ENCODE measurements around the gene NUP188. TPM values are rescaled to one million over a fixed set of nuclear protein-coding genes. Genes with fewer than 3 reads are reported as not detected.

NUP188 gene
- total and polyA plus RNA-seq, 10 of the 15 experiments (the other 5 are each of a cell fraction or from before 2014, with no cell fraction given) = 1.4 to 73.7 (median 48.9) TPM

GRCh38 chr9:129011761-129012181, 64.3 kb downstream of the NUP188 start:
- intact Hi-C loops (cut with micrococcal nuclease; ENCODE audit: unreplicated experiment) (no loop called here), in situ Hi-C loops (cut with MboI) (no loop called here)
- Histone ChIP-seq H3K4me1 (ENCODE audit: control insufficient read depth, insufficient read depth, low read length) (no peaks in the 10 kb centered on the region), H2AFZ (ENCODE audit: control insufficient read depth, low read depth, low read length) (no peak overlapping the region), H3K27ac (ENCODE audit: control insufficient read depth, insufficient read depth) (no peak overlapping the region), H3K79me2 (ENCODE audit: control insufficient read depth, insufficient read depth, low read length) (no peaks in the 10 kb centered on the region), H3K4me2 (ENCODE audit: control insufficient read depth, insufficient read depth) (no peak overlapping the region), H3K9me3 (replicated peaks; ENCODE audit: control insufficient read depth, insufficient read depth, low read length) (no peaks in the 10 kb centered on the region), H3K4me3 (no peak overlapping the region), H3K9ac (ENCODE audit: control insufficient read depth, insufficient read depth, low read length) (no peak overlapping the region), H3K36me3 (ENCODE audit: control insufficient read depth in 2 of 2, insufficient read depth in 2 of 2, low read length in 1 of 2) (peaks cover 7 to 16% of the 10 kb centered on the region in 2 experiments), H4K20me1 (ENCODE audit: control insufficient read depth, insufficient read depth) (no peaks in the 10 kb centered on the region), H3K27me3 (replicated peaks in 1 of 2; ENCODE audit: control insufficient read depth in 2 of 2, insufficient read depth in 2 of 2, low read length in 1 of 2) (no peaks in the 10 kb centered on the region)
- ChIA-PET RAD21 (ENCODE audit: unreplicated experiment) (no interaction called here), POLR2A (no interaction called here), CTCF (interaction anchor here (0.5 kb wide), 1 partner anchor 9 kb away, joined by 3 read pairs; no protein-coding TSS in a partner anchor), SMC1A (ENCODE audit: uncharacterized antibody, unreplicated experiment) (no interaction called here)
- FAIRE-seq = no peak
- BruUV-seq (replicated peaks) = no TSS peak
- 91% methylated on average over 11 of the region's 11 CpGs for WGBS (ENCODE audit: insufficient coverage, insufficient replicate concordance, low lambda C conversion rate, missing lambda C conversion rate)
- no peak for ATAC-seq
- TF ChIP-seq PBX3 (IDR thresholded peaks at IDR 0.05; ENCODE audit: insufficient replicate concordance, low read depth, low read length) = no peak
- TF ChIP-seq POU2F2 (IDR thresholded peaks at IDR 0.05; ENCODE audit: borderline replicate concordance, low read depth, low read length) = no peak
- no peak for TF ChIP-seq YBX1 (IDR thresholded peaks at IDR 0.05)
- no peak for TF ChIP-seq BMI1 (IDR thresholded peaks at IDR 0.05; ENCODE audit: borderline replicate concordance)
- no peak for TF ChIP-seq FOXK2 (IDR thresholded peaks at IDR 0.05)
- no peak for TF ChIP-seq CEBPZ (IDR thresholded peaks at IDR 0.05; ENCODE audit: low read depth, low read length)
- no peak for TF ChIP-seq MEF2A (IDR thresholded peaks at IDR 0.05; ENCODE audit: insufficient read depth, low read depth, low read length)
- TF ChIP-seq NR2F1 (conservative IDR thresholded peaks at IDR 0.05) = no peak
- TF ChIP-seq SMARCA5 (IDR thresholded peaks at IDR 0.05) = no peak
- no peak for TF ChIP-seq USF2 (IDR thresholded peaks at IDR 0.05; ENCODE audit: borderline replicate concordance, low read depth, low read length)
- no peak for DNase-seq (ENCODE audit: low read depth, low spot score)

All from GM12878 (cell line).